Measurements from ENCODE around the gene ANKRD44.

ANKRD44 gene

GRCh38 chr2:197268786-197269584 is 41.6 kb downstream of the ANKRD44 start:
- H3K4me3 ChIP-seq (ENCODE audit: low read depth, low read length): no peak overlapping the region
- TF ChIP-seq CTCF (IDR thresholded peaks at IDR 0.05; ENCODE audit: low read depth, low read length): no peak
- no peak for TF ChIP-seq POLR2A (IDR thresholded peaks at IDR 0.05; ENCODE audit: extremely low read depth, insufficient read length)
- TF ChIP-seq MAX (IDR thresholded peaks at IDR 0.05; ENCODE audit: low read depth, low read length): no peak
- TF ChIP-seq MYC (IDR thresholded peaks at IDR 0.05; ENCODE audit: low read depth, low read length): no peak
- no peak for DNase-seq (ENCODE audit: low read depth)

- DNase-seq (ENCODE audit: low read depth): no peak
- TF ChIP-seq CTCF (IDR thresholded peaks at IDR 0.05; ENCODE audit: low read depth, low read length): no peak
- no peak for TF ChIP-seq POLR2A (IDR thresholded peaks at IDR 0.05; ENCODE audit: extremely low read depth, insufficient read length)
- TF ChIP-seq MAX (IDR thresholded peaks at IDR 0.05; ENCODE audit: low read depth, low read length): no peak
- no peak for TF ChIP-seq MYC (IDR thresholded peaks at IDR 0.05; ENCODE audit: low read depth, low read length)
- no peak overlapping the region for H3K4me3 ChIP-seq (ENCODE audit: low read depth, low read length)
Observed at GRCh38 chr2:197266477-197266876, 44.1 kb downstream of the ANKRD44 start.

- H3K4me3 ChIP-seq (ENCODE audit: low read depth, low read length): no peak overlapping the region
- TF ChIP-seq CTCF (IDR thresholded peaks at IDR 0.05; ENCODE audit: low read depth, low read length) (no peak), MAX (IDR thresholded peaks at IDR 0.05; ENCODE audit: low read depth, low read length) (no peak)
- no peak for DNase-seq (ENCODE audit: low read depth)
Observed at GRCh38 chr2:197265924-197266323, 44.7 kb downstream of the ANKRD44 start.

- H3K4me3 ChIP-seq (ENCODE audit: low read depth, low read length): no peak overlapping the region
- TF ChIP-seq POLR2A (IDR thresholded peaks at IDR 0.05; ENCODE audit: extremely low read depth, insufficient read length): no peak
- TF ChIP-seq MAX (IDR thresholded peaks at IDR 0.05; ENCODE audit: low read depth, low read length): no peak
- no peak for TF ChIP-seq MYC (IDR thresholded peaks at IDR 0.05; ENCODE audit: low read depth, low read length)
- TF ChIP-seq CTCF (IDR thresholded peaks at IDR 0.05; ENCODE audit: low read depth, low read length): no peak
- no peak for DNase-seq (ENCODE audit: low read depth)
Observed at GRCh38 chr2:197265036-197265435, 45.5 kb downstream of the ANKRD44 start.

- no peak for TF ChIP-seq MYC (IDR thresholded peaks at IDR 0.05; ENCODE audit: low read depth, low read length)
- TF ChIP-seq MAX (IDR thresholded peaks at IDR 0.05; ENCODE audit: low read depth, low read length): no peak
- no peak for DNase-seq (ENCODE audit: low read depth)
- H3K4me3 ChIP-seq (ENCODE audit: low read depth, low read length): no peak overlapping the region
Observed at GRCh38 chr2:197264332-197264731, 46.2 kb downstream of the ANKRD44 start.

GRCh38 chr2:197263077-197263476 is 47.5 kb downstream of the ANKRD44 start:
- H3K4me3 ChIP-seq (ENCODE audit: low read depth, low read length): no peak overlapping the region
- TF ChIP-seq MAX (IDR thresholded peaks at IDR 0.05; ENCODE audit: low read depth, low read length) (no peak), CTCF (IDR thresholded peaks at IDR 0.05; ENCODE audit: low read depth, low read length) (no peak), POLR2A (IDR thresholded peaks at IDR 0.05; ENCODE audit: extremely low read depth, insufficient read length) (no peak), MYC (IDR thresholded peaks at IDR 0.05; ENCODE audit: low read depth, low read length) (no peak)
- no peak for DNase-seq (ENCODE audit: low read depth)

Measured in NB4 (cell line).